HEK293 (cell line): ENCODE data around the gene TBX3.

Experiments used
- KLF8 ChIP-seq: fragments of 450-650 bp; formaldehyde crosslinking; IDR thresholded peaks from 2 replicates; pipeline ENCODE4 v1.5.1; 2016; ENCODE audit warnings: missing biosample characterization, missing genetic modification characterization
- MZF1 ChIP-seq: fragments of 450-650 bp; formaldehyde crosslinking; IDR thresholded peaks from 2 replicates; pipeline ENCODE4 v1.5.1; 2017; ENCODE audit warnings: missing biosample characterization, missing genetic modification characterization, borderline replicate concordance
- RBAK ChIP-seq: fragments of 450-650 bp; formaldehyde crosslinking; IDR thresholded peaks from 2 replicates; pipeline ENCODE4 v1.5.1; 2016; ENCODE audit warnings: missing biosample characterization, missing genetic modification characterization
- TSHZ1 ChIP-seq: fragments of 450-650 bp; formaldehyde crosslinking; IDR thresholded peaks from 2 replicates; pipeline ENCODE4 v1.5.1; 2016; ENCODE audit warnings: missing biosample characterization, missing genetic modification characterization, borderline replicate concordance
- YY1 ChIP-seq: fragments of 450-650 bp; formaldehyde crosslinking; IDR thresholded peaks from 2 replicates; pipeline ENCODE4 v1.5.1; 2018; ENCODE audit warnings: missing biosample characterization, missing genetic modification characterization
- ZBTB7A ChIP-seq: fragments of 450-650 bp; formaldehyde crosslinking; IDR thresholded peaks from 2 replicates; pipeline ENCODE4 v1.5.1; 2016; ENCODE audit warnings: low read depth, missing biosample characterization, missing genetic modification characterization
- ZBTB8A ChIP-seq: fragments of 450-650 bp; formaldehyde crosslinking; IDR thresholded peaks from 2 replicates; pipeline ENCODE4 v1.5.1; 2016; ENCODE audit warnings: missing biosample characterization, missing genetic modification characterization
- ZFP3 ChIP-seq: fragments of 450-650 bp; formaldehyde crosslinking; IDR thresholded peaks from 2 replicates; pipeline ENCODE4 v1.5.1; 2016; ENCODE audit warnings: low read depth, missing biosample characterization, missing genetic modification characterization
- ZFP69B ChIP-seq: fragments of 450-650 bp; formaldehyde crosslinking; IDR thresholded peaks from 2 replicates; pipeline ENCODE4 v1.5.1; 2016; ENCODE audit warnings: missing biosample characterization, missing genetic modification characterization
- ZNF169 ChIP-seq: fragments of 450-650 bp; formaldehyde crosslinking; IDR thresholded peaks from 2 replicates; pipeline ENCODE4 v1.5.1; 2016; ENCODE audit warnings: missing biosample characterization, missing genetic modification characterization
- ZNF362 ChIP-seq: fragments of 450-650 bp; formaldehyde crosslinking; IDR thresholded peaks from 2 replicates; pipeline ENCODE4 v1.5.1; 2016; ENCODE audit warnings: missing biosample characterization, missing genetic modification characterization
- ZNF501 ChIP-seq: fragments of 450-650 bp; formaldehyde crosslinking; IDR thresholded peaks from 2 replicates; pipeline ENCODE4 v1.5.1; 2016; ENCODE audit warnings: missing biosample characterization, missing genetic modification characterization
- ZNF549 ChIP-seq: fragments of 450-650 bp; IDR thresholded peaks from 2 replicates; pipeline ENCODE4 v1.5.1; 2018; ENCODE audit warnings: missing biosample characterization, missing genetic modification characterization, mild to moderate bottlenecking, inconsistent platforms, moderate library complexity
- ZNF555 ChIP-seq: fragments of 450-650 bp; formaldehyde crosslinking; conservative IDR thresholded peaks from 2 replicates; pipeline ENCODE4 v1.5.1; 2017; ENCODE audit warnings: missing biosample characterization, mild to moderate bottlenecking, missing genetic modification characterization, inconsistent platforms
- ZNF610 ChIP-seq: fragments of 450-650 bp; formaldehyde crosslinking; IDR thresholded peaks from 2 replicates; pipeline ENCODE4 v1.5.1; 2016; ENCODE audit warnings: missing biosample characterization, missing genetic modification characterization, borderline replicate concordance
- ZNF624 ChIP-seq: fragments of 450-650 bp; formaldehyde crosslinking; IDR thresholded peaks from 2 replicates; pipeline ENCODE4 v1.5.1; 2017; ENCODE audit warnings: missing biosample characterization, missing genetic modification characterization
- ZNF629 ChIP-seq: fragments of 450-650 bp; formaldehyde crosslinking; IDR thresholded peaks from 2 replicates; pipeline ENCODE4 v1.5.1; 2017; ENCODE audit warnings: missing biosample characterization, missing genetic modification characterization
- ZNF654 ChIP-seq: fragments of 450-650 bp; formaldehyde crosslinking; IDR thresholded peaks from 2 replicates; pipeline ENCODE4 v1.5.1; 2016; ENCODE audit warnings: low read depth, missing biosample characterization, missing genetic modification characterization
- ZNF677 ChIP-seq: fragments of 450-650 bp; IDR thresholded peaks from 2 replicates; pipeline ENCODE4 v1.5.0; 2018; ENCODE audit warnings: missing biosample characterization, mild to moderate bottlenecking, missing genetic modification characterization, moderate library complexity
- ZNF692 ChIP-seq: fragments of 450-650 bp; formaldehyde crosslinking; IDR thresholded peaks from 2 replicates; pipeline ENCODE4 v1.5.1; 2016; ENCODE audit warnings: missing biosample characterization, missing genetic modification characterization
- ZNF785 ChIP-seq: fragments of 450-650 bp; formaldehyde crosslinking; IDR thresholded peaks from 2 replicates; pipeline ENCODE4 v1.5.1; 2016; ENCODE audit warnings: missing biosample characterization, missing genetic modification characterization
- ZSCAN18 ChIP-seq: fragments of 450-650 bp; formaldehyde crosslinking; IDR thresholded peaks from 2 replicates; pipeline ENCODE4 v1.5.1; 2016; ENCODE audit warnings: missing biosample characterization, missing genetic modification characterization
- TF ChIP-seq, protein P1 (sequence below): fragments of 450-650 bp; formaldehyde crosslinking; IDR thresholded peaks from 2 replicates; pipeline ENCODE4 v1.5.1; 2016; ENCODE audit warnings: missing biosample characterization, missing genetic modification characterization
- TF ChIP-seq, protein P2 (sequence below): fragments of 450-650 bp; IDR thresholded peaks from 2 replicates; pipeline ENCODE4 v1.5.1; 2018; ENCODE audit warnings: missing biosample characterization, mild to moderate bottlenecking, missing genetic modification characterization
- TF ChIP-seq, protein P3 (sequence below): fragments of 450-650 bp; formaldehyde crosslinking; IDR thresholded peaks from 2 replicates; pipeline ENCODE4 v1.5.1; 2017; ENCODE audit warnings: missing biosample characterization, missing genetic modification characterization

TBX3 gene

GRCh38 chr12:114668151-114668885, 15.7 kb downstream of the TBX3 start (continued):
- TF ChIP-seq ZBTB7A (tag by site-specific recombination) (no peak), ZNF624 (no peak), ZNF549 (tag by site-specific recombination) (no peak), ZNF555 (tag by site-specific recombination) (no peak), ZNF785 (tag by site-specific recombination) (no peak), ZBTB8A (tag by site-specific recombination) (peak; percentile 86), ZNF501 (no peak), ZNF692 (tag by site-specific recombination) (no peak), ZFP69B (tag by site-specific recombination) (no peak), ZFP3 (no peak), ZNF169 (tag by site-specific recombination) (no peak), RBAK (tag by site-specific recombination) (no peak), ZNF654 (tag by site-specific recombination) (peak; percentile 75), ZSCAN18 (tag by site-specific recombination) (no peak), ZNF362 (tag by site-specific recombination) (peak; percentile 96), YY1 (0 out of 2 replicates have a peak, but pooled peaks have one; percentile 30), ZNF610 (tag by site-specific recombination) (no peak), KLF8 (tag by site-specific recombination) (peak; percentile 60; the same call in 1 of the 2 replicates), ZNF629 (peak; percentile 30; the same call in 1 of the 2 replicates), MZF1 (tag by site-specific recombination) (no peak), ZNF677 (tag by site-specific recombination) (no peak), TSHZ1 (tag by site-specific recombination) (no peak)
- TF ChIP-seq, protein P1, sequence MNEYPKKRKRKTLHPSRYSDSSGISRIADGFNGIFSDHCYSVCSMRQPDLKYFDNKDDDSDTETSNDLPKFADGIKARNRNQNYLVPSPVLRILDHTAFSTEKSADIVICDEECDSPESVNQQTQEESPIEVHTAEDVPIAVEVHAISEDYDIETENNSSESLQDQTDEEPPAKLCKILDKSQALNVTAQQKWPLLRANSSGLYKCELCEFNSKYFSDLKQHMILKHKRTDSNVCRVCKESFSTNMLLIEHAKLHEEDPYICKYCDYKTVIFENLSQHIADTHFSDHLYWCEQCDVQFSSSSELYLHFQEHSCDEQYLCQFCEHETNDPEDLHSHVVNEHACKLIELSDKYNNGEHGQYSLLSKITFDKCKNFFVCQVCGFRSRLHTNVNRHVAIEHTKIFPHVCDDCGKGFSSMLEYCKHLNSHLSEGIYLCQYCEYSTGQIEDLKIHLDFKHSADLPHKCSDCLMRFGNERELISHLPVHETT (tag by site-specific recombination) = 0 out of 2 replicates have a peak, but pooled peaks have one; percentile 21
- TF ChIP-seq, protein P2, sequence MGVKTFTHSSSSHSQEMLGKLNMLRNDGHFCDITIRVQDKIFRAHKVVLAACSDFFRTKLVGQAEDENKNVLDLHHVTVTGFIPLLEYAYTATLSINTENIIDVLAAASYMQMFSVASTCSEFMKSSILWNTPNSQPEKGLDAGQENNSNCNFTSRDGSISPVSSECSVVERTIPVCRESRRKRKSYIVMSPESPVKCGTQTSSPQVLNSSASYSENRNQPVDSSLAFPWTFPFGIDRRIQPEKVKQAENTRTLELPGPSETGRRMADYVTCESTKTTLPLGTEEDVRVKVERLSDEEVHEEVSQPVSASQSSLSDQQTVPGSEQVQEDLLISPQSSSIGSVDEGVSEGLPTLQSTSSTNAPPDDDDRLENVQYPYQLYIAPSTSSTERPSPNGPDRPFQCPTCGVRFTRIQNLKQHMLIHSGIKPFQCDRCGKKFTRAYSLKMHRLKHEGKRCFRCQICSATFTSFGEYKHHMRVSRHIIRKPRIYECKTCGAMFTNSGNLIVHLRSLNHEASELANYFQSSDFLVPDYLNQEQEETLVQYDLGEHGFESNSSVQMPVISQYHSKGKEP = 0 out of 2 replicates have a peak, but pooled peaks have one; percentile 11
- TF ChIP-seq, protein P3, sequence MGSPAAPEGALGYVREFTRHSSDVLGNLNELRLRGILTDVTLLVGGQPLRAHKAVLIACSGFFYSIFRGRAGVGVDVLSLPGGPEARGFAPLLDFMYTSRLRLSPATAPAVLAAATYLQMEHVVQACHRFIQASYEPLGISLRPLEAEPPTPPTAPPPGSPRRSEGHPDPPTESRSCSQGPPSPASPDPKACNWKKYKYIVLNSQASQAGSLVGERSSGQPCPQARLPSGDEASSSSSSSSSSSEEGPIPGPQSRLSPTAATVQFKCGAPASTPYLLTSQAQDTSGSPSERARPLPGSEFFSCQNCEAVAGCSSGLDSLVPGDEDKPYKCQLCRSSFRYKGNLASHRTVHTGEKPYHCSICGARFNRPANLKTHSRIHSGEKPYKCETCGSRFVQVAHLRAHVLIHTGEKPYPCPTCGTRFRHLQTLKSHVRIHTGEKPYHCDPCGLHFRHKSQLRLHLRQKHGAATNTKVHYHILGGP (tag by site-specific recombination) = no peak
